Measurements from ENCODE around the gene OPTN.

- TF ChIP-seq EZH2phosphoT487 (IDR thresholded peaks at IDR 0.05) (no peak), CTCF (IDR thresholded peaks at IDR 0.05) (no peak), EZH2 (IDR thresholded peaks at IDR 0.05) (no peak)
These were observed 39.2 kb downstream of the OPTN start for GRCh38 chr10:13139150-13139549.
